Measurements from ENCODE around the gene SIAH1. TPM values are rescaled to one million over a fixed set of nuclear protein-coding genes. Genes with fewer than 3 reads are reported as not detected.

Gene SIAH1
- total and polyA plus RNA-seq, 2 experiments from 2014 or later = 38.8 to 45.5 TPM

GRCh38 chr16:48353565-48354163, 31.5 kb downstream of the SIAH1 start:
- WGBS (ENCODE audit: low lambda C conversion rate, missing lambda C conversion rate) = 24% methylated on average over 6 of the region's 7 CpGs
- no peak overlapping the region for H3K4me3 ChIP-seq
- H2AFZ ChIP-seq = no peak overlapping the region
- H3K4me2 ChIP-seq = no peak overlapping the region
- no peaks in the 10 kb centered on the region for H3K9me3 ChIP-seq (ENCODE audit: low read depth)
- peak; percentile 83 for TF ChIP-seq CTCF (IDR thresholded peaks at IDR 0.05; ENCODE audit: poor library complexity)
- no peak for TF ChIP-seq EZH2 (IDR thresholded peaks at IDR 0.05; ENCODE audit: borderline replicate concordance)
- H3K4me1 ChIP-seq (ENCODE audit: insufficient read depth) = no peaks in the 10 kb centered on the region
- peak; percentile 80 for DNase-seq (ENCODE audit: low spot score)
- no peaks in the 10 kb centered on the region for H3K27me3 ChIP-seq
- H3K36me3 ChIP-seq (replicated peaks; ENCODE audit: insufficient read depth, low read depth) = no peaks in the 10 kb centered on the region
- peaks cover 47% of the 10 kb centered on the region for H3K79me2 ChIP-seq
- no peak overlapping the region for H3K27ac ChIP-seq
- H4K20me1 ChIP-seq (ENCODE audit: insufficient read depth, poor library complexity, severe bottlenecking) = peaks cover 18% of the 10 kb centered on the region
- H3K9me2 ChIP-seq (replicated peaks; ENCODE audit: insufficient read depth) = no peaks in the 10 kb centered on the region

DNA sequence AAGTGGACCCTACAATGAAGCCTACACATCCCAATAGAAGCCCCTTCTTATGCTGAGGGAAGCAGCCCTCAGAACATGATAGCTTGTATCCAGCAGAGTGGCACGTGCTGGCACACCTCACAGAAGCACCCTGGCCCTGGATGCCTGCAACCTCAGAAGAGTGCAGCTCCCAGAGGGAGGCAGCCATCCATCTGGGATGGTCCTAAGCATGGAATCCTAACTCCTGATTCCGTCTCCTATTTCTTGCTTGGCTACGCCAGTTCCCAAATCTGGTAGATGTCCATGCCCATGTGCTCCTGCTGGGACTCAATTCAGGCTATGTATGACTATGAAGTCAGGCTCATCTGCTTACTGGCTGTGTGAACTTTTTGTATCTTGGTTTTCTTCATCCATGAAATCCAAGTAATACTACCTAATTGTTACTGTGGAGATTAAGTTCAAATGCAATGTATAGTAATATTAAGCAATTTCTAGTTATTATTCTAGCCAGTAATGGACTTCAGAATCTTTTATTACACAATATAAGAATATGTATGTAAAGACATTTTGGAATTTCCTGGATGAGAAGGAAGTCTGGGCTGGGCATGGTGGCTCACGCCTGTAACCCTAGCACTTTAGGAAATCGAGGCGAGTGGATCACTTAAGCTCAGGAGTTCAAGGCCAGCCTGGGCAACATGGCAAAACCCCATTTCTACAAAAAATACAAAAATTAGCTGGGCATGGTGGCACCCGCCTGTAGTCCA, 32.4 kb downstream of the SIAH1 start:
- WGBS (ENCODE audit: low lambda C conversion rate, missing lambda C conversion rate) = 95% methylated on average over 7 of the region's 7 CpGs
- Histone ChIP-seq H3K4me2 (no peak overlapping the region), H3K27ac (no peak overlapping the region), H3K4me3 (no peak overlapping the region), H3K9me3 (ENCODE audit: low read depth) (no peaks in the 10 kb centered on the region), H3K79me2 (peaks cover 40% of the 10 kb centered on the region), H3K27me3 (no peaks in the 10 kb centered on the region), H2AFZ (no peak overlapping the region), H3K4me1 (ENCODE audit: insufficient read depth) (no peaks in the 10 kb centered on the region), H3K9me2 (replicated peaks; ENCODE audit: insufficient read depth) (no peaks in the 10 kb centered on the region), H3K36me3 (replicated peaks; ENCODE audit: insufficient read depth, low read depth) (no peaks in the 10 kb centered on the region), H4K20me1 (ENCODE audit: insufficient read depth, poor library complexity, severe bottlenecking) (peaks cover 10% of the 10 kb centered on the region)
- no peak for TF ChIP-seq EZH2phosphoT487 (IDR thresholded peaks at IDR 0.05; ENCODE audit: low read depth, severe bottlenecking, unreplicated experiment)
- no peak for TF ChIP-seq EZH2 (IDR thresholded peaks at IDR 0.05; ENCODE audit: borderline replicate concordance)
- TF ChIP-seq CTCF (IDR thresholded peaks at IDR 0.05; ENCODE audit: poor library complexity) = no peak
- no peak for DNase-seq (ENCODE audit: low spot score)

DNA sequence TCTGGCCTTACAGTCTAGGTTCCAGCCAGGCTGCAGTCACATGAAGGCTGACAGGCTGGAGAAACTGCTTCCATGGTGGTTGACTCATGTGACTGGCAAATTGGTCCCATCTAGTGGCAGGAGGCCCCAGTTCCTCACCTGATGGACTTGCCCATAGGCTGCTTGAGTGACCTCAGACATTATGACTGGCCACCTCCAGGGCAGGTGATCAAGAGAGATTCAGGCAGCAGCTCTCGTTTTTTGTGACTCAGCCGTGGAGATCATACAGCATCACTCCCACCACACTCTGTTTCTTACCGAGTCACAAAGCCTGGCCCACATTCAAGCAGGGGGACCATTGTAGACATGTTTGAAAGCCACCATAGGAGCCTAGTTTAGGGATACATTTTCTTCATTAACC, 34.5 kb downstream of the SIAH1 start:
- H3K27ac ChIP-seq = no peak overlapping the region
- no peaks in the 10 kb centered on the region for H3K36me3 ChIP-seq (replicated peaks; ENCODE audit: insufficient read depth, low read depth)
- no peaks in the 10 kb centered on the region for H3K27me3 ChIP-seq

More for the DNA sequence above, 34.5 kb downstream of the SIAH1 start:
- H4K20me1 ChIP-seq (ENCODE audit: insufficient read depth, poor library complexity, severe bottlenecking) = peaks cover 1% of the 10 kb centered on the region
- whole genome bisulfite sequencing (ENCODE audit: low lambda C conversion rate, missing lambda C conversion rate) = 84% methylated on average over 3 of the region's 3 CpGs
- DNase-seq (ENCODE audit: low spot score) = peak; percentile 10
- H3K4me2 ChIP-seq = no peak overlapping the region
- H3K9me2 ChIP-seq (replicated peaks; ENCODE audit: insufficient read depth) = no peaks in the 10 kb centered on the region
- H3K4me1 ChIP-seq (ENCODE audit: insufficient read depth) = no peaks in the 10 kb centered on the region
- H3K4me3 ChIP-seq = no peak overlapping the region
- H2AFZ ChIP-seq = no peak overlapping the region
- no peaks in the 10 kb centered on the region for H3K9me3 ChIP-seq (ENCODE audit: low read depth)
- TF ChIP-seq EZH2phosphoT487 (IDR thresholded peaks at IDR 0.05; ENCODE audit: low read depth, severe bottlenecking, unreplicated experiment) (no peak), EZH2 (IDR thresholded peaks at IDR 0.05; ENCODE audit: borderline replicate concordance) (no peak), CTCF (IDR thresholded peaks at IDR 0.05; ENCODE audit: poor library complexity) (no peak)
- peaks cover 21% of the 10 kb centered on the region for H3K79me2 ChIP-seq

Measured in hepatocyte (in vitro differentiated cells).